Lung (tissue), 12 donors: ENCODE results near the gene KLHL21. TPM values are rescaled to one million over a fixed set of nuclear protein-coding genes. Genes with fewer than 3 reads are reported as not detected.
"Not testable (repeated sequence)": the region's sequence is repeated elsewhere in the genome, so short reads cannot be mapped to it uniquely, and the experiment has no call there.

Experiments used
- ATAC-seq: fragments of 200-7000 bp; cut with Tn5 transposase; one replicate; pipeline ENCODE4 v1.9.1; 2020; ENCODE audit warnings: moderate number of reproducible peaks; ENCODE audit not compliant: insufficient read depth, low FRiP score
- DNase-seq, 3 donors: peaks; one replicate each; pipeline ENCODE4 v3.0.0-alpha.2; 2013 to 2017
- H3K27ac ChIP-seq, 2 donors: one replicate each; pipeline ENCODE4 v1.5.1; 2013; ENCODE audit warnings: mild to moderate bottlenecking in 2 of 2, moderate library complexity in 2 of 2, control low read depth in 1 of 2, inconsistent platforms in 1 of 2, low read depth in 1 of 2, low read length in 1 of 2
- H3K27me3 ChIP-seq, 3 donors: one replicate each; pipeline ENCODE4 v1.5.1; 2013; ENCODE audit warnings: low read length in 2 of 3; ENCODE audit not compliant: control insufficient read depth in 3 of 3, insufficient read depth in 3 of 3
- H3K36me3 ChIP-seq, 4 donors: one replicate each; pipeline ENCODE4 v1.5.1; 2013; ENCODE audit warnings: low read length in 4 of 4, mild to moderate bottlenecking in 1 of 4, moderate library complexity in 1 of 4; ENCODE audit not compliant: control insufficient read depth in 4 of 4, insufficient read depth in 4 of 4
- H3K4me1 ChIP-seq, 5 donors: one replicate each; pipeline ENCODE4 v1.5.1; 2013; ENCODE audit warnings: low read length in 5 of 5, mild to moderate bottlenecking in 2 of 5, moderate library complexity in 1 of 5; ENCODE audit not compliant: control insufficient read depth in 5 of 5, insufficient read depth in 5 of 5
- H3K4me3 ChIP-seq: one replicate; pipeline ENCODE4 v1.5.1; 2013; ENCODE audit warnings: mild to moderate bottlenecking, control low read depth, moderate library complexity
- H3K9ac ChIP-seq, 2 donors: one replicate each; pipeline ENCODE4 v1.5.1; 2013; ENCODE audit warnings: low read length in 2 of 2, control low read depth in 1 of 2; ENCODE audit not compliant: insufficient read depth in 1 of 2
- H3K9me3 ChIP-seq, 4 donors: one replicate each; pipeline ENCODE4 v1.5.1; 2013; ENCODE audit warnings: low read length in 3 of 4, mild to moderate bottlenecking in 1 of 4, moderate library complexity in 1 of 4; ENCODE audit not compliant: control insufficient read depth in 4 of 4, insufficient read depth in 3 of 4
- CTCF ChIP-seq: IDR thresholded peaks from 2 replicates; pipeline ENCODE4 v1.5.1; 2012; ENCODE audit warnings: mild to moderate bottlenecking; ENCODE audit errors: control extremely low read depth, extremely low read depth
- WGBS, 2 donors: extraction: QIAGEN DNeasy Blood & Tissue Kit; methylation state at CpG; one replicate each; pipeline ENCODE4 v1.1.7; 2013; 5-methylcytosine and 5-hydroxymethylcytosine counted together
- polyA plus RNA-seq, 2 donors: library from polyadenylated mRNA; stranded (reverse); fragments of 200-250 nt; gene quantifications; one replicate each; pipeline ENCODE4 v1.2.1, GENCODE V29; 2013
- total RNA-seq, 2 donors: library from RNA; depleted of rRNA in 1 of 2; stranded (reverse); fragments of >200 nt in 1 of 2; gene quantifications; one replicate each; pipeline ENCODE4 v1.2.1, GENCODE V29; 2014 to 2021
- donor health status: control.
- donor health status: control.
- donor health status: Bipolar disorder and iron deficiency.
- donor health status: healthy.
- donor health status: DM: yes; HTN: yes; CAD: no.

KLHL21 gene
- total and polyA plus RNA-seq, 4 donors: 9.2 to 31.3 (median 19.7) TPM

- no peaks in the 10 kb centered on the region for H3K27me3 ChIP-seq
- peak; percentile 45 for TF ChIP-seq CTCF
- 60 to 64% methylated on average over 9 to 10 of the region's 10 CpGs for WGBS, 2 donors
- H3K4me1 ChIP-seq: no peaks in the 10 kb centered on the region
- peak; percentile 48 to 72 (median 69) for DNase-seq
- no peak overlapping the region for H3K4me3 ChIP-seq
- H3K27ac ChIP-seq: no peak overlapping the region
- peaks cover 9 to 42% (median 17%) of the 10 kb centered on the region in 4 donors for H3K36me3 ChIP-seq
- no peak for ATAC-seq
- no peaks in the 10 kb centered on the region for H3K9me3 ChIP-seq
- no peak overlapping the region for H3K9ac ChIP-seq
Measured at GRCh38 chr1:6646499-6647148, 44.0 kb upstream of the KLHL21 start.

GRCh38 chr1:6645018-6645417 lies 42.3 kb upstream of the KLHL21 start:
- H3K27me3 ChIP-seq: no peaks in the 10 kb centered on the region
- H3K27ac ChIP-seq: no peak overlapping the region
- H3K9ac ChIP-seq: no peak overlapping the region
- no peak for TF ChIP-seq CTCF
- no peaks in the 10 kb centered on the region for H3K4me1 ChIP-seq
- DNase-seq (no peak), ATAC-seq (no peak)
- H3K4me3 ChIP-seq: no peak overlapping the region
- no peaks in the 10 kb centered on the region for H3K9me3 ChIP-seq
- peaks cover 9 to 37% (median 17%) of the 10 kb centered on the region in 4 donors for H3K36me3 ChIP-seq
- 96 to 98% methylated on average over 7 of the region's 7 CpGs for WGBS, 2 donors

GRCh38 chr1:6640867-6641266 lies 38.2 kb upstream of the KLHL21 start:
- H3K27ac ChIP-seq, H3K4me3 ChIP-seq, H3K4me1 ChIP-seq, H3K9ac ChIP-seq, ATAC-seq, H3K9me3 ChIP-seq, H3K27me3 ChIP-seq, DNase-seq: not testable (repeated sequence)
- peaks cover 17 to 50% (median 40%) of the 10 kb centered on the region in 4 donors for H3K36me3 ChIP-seq
- 92 to 96% methylated on average over 3 of the region's 3 CpGs for WGBS, 2 donors

- H3K4me3 ChIP-seq: no peak overlapping the region
- H3K9me3 ChIP-seq: no peaks in the 10 kb centered on the region
- WGBS, 2 donors: 83 to 89% methylated on average over 18 of the region's 18 CpGs
- ATAC-seq (no peak), DNase-seq (peak; percentile 69 to 89 (median 70))
- no peak overlapping the region for H3K27ac ChIP-seq
- no peaks in the 10 kb centered on the region for H3K27me3 ChIP-seq
- no peak overlapping the region for H3K9ac ChIP-seq
- TF ChIP-seq CTCF: no peak
- H3K4me1 ChIP-seq: peaks cover 0 to 5% (median 0%) of the 10 kb centered on the region in 5 donors
- peaks cover 4 to 56% (median 38%) of the 10 kb centered on the region in 4 donors for H3K36me3 ChIP-seq
Measured at GRCh38 chr1:6638226-6638625, 35.6 kb upstream of the KLHL21 start.
